GM18507 (cell line): ENCODE measurements around the gene TLE3.

ENCODE experiments used
- DNase-seq: peaks from one replicate; pipeline ENCODE4 v3.0.0; 2011; ENCODE audit warnings: low read depth; ENCODE audit not compliant: insufficient read length; ENCODE audit errors: extremely low spot score
- FAIRE-seq: peaks from 2 replicates; lab custom pipeline; 2011; peaks lifted over from hg19 to GRCh38; lab: Jason Lieb, UNC

Gene TLE3

GRCh38 chr15:70018646-70019600 is 78.8 kb downstream of the TLE3 start:
- DNase-seq (no peak), FAIRE-seq (peak; percentile 47)

- FAIRE-seq: peak; percentile 5
Measured at GRCh38 chr15:70017801-70018200, 79.9 kb downstream of the TLE3 start.

GRCh38 chr15:70017025-70017424 is 80.7 kb downstream of the TLE3 start:
- no peak for FAIRE-seq

More at GRCh38 chr15:70017801-70018200, 79.9 kb downstream of the TLE3 start:
- DNase-seq: no peak

GRCh38 chr15:70016511-70016994 is 81.2 kb downstream of the TLE3 start:
- DNase-seq (no peak), FAIRE-seq (peak; percentile 96)

More at GRCh38 chr15:70017025-70017424, 80.7 kb downstream of the TLE3 start:
- no peak for DNase-seq

- FAIRE-seq (peak; percentile 100), DNase-seq (peak; percentile 83)
Measured at GRCh38 chr15:70014860-70015490, 82.7 kb downstream of the TLE3 start.

GRCh38 chr15:70014331-70014730 is 83.4 kb downstream of the TLE3 start:
- DNase-seq (no peak), FAIRE-seq (no peak)

- DNase-seq: no peak
- FAIRE-seq: peak; percentile 65
Measured at GRCh38 chr15:70013656-70014313, 83.9 kb downstream of the TLE3 start.

GRCh38 chr15:70012895-70013294 is 84.8 kb downstream of the TLE3 start:
- no peak for FAIRE-seq
- no peak for DNase-seq

GRCh38 chr15:70008697-70009290 is 88.9 kb downstream of the TLE3 start:
- DNase-seq (no peak), FAIRE-seq (peak; percentile 29)

- DNase-seq (no peak), FAIRE-seq (no peak)
Measured at GRCh38 chr15:70006259-70007147, 91.2 kb downstream of the TLE3 start.

GRCh38 chr15:70004826-70005225 is 92.9 kb downstream of the TLE3 start:
- DNase-seq: no peak
- FAIRE-seq: no peak

GRCh38 chr15:70002897-70003296 is 94.8 kb downstream of the TLE3 start:
- FAIRE-seq (no peak), DNase-seq (no peak)

GRCh38 chr15:70001859-70002258 is 95.9 kb downstream of the TLE3 start:
- FAIRE-seq: no peak
- no peak for DNase-seq

GRCh38 chr15:69999392-70000085 is 98.2 kb downstream of the TLE3 start:
- no peak for DNase-seq
- no peak for FAIRE-seq

- FAIRE-seq (no peak), DNase-seq (no peak)
Measured at GRCh38 chr15:69998541-69999391, 99.0 kb downstream of the TLE3 start.

GRCh38 chr15:69997813-69998212 is 99.9 kb downstream of the TLE3 start:
- no peak for FAIRE-seq
- DNase-seq: no peak
